ENCODE measurements around the gene ZNF385B.

Gene ZNF385B

GRCh38 chr2:179685146-179685545 is 176.3 kb downstream of the ZNF385B start:
- DNase-seq (ENCODE audit: low read depth, low spot score) = no peak

GRCh38 chr2:179682756-179683155 is 178.7 kb downstream of the ZNF385B start:
- DNase-seq (ENCODE audit: low read depth, low spot score) = no peak

GRCh38 chr2:179677746-179678505 is 183.5 kb downstream of the ZNF385B start:
- no peak for DNase-seq (ENCODE audit: low read depth, low spot score)

GRCh38 chr2:179677077-179677688 is 184.2 kb downstream of the ZNF385B start:
- no peak for DNase-seq (ENCODE audit: low read depth, low spot score)

GRCh38 chr2:179675435-179675834 is 186.0 kb downstream of the ZNF385B start:
- no peak for DNase-seq (ENCODE audit: low read depth, low spot score)

DNA sequence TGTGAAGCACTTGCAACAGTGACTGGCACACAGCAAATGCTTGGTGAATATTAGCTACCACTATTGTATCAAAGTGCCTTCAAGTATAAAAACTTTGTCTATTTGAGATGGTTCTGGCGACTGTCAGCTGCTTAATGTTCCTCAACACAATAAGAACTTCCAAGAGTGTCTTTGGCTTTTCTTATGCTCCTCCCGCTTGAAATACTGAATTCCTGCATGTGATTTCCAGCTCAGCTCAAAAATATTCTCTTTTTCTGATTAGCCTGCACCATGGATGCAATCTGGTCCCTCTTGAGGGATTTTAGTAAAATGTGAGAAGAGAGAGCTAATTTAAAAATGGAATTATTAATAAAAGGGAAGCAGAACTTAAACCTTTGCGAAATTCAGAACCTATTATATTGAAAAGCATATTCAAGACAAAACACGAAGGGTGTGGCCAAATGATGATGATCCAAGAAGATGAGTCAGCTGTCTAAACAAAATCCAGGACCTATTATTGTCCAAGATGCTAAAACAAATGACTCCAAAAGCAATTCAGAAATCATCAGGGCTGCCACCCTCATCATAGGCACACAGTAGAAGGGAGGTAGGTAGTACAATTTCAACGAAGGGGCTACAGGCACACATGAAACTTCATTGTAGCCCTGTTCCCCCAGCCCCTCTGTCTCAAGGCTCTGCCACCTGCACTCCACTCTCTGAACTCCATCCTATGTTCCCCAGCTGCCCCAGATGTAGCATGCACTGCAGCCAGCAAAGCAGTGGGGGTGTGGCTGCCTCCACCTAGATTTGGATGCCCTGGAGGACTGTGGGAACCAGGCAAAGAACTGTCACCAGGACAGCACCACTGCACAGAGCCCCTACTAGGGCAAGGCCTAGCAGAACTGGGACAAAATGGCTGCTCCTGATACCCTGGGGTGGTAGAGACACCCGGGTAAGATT is 190.1 kb downstream of the ZNF385B start:
- no peak for DNase-seq (ENCODE audit: low read depth, low spot score)

DNA sequence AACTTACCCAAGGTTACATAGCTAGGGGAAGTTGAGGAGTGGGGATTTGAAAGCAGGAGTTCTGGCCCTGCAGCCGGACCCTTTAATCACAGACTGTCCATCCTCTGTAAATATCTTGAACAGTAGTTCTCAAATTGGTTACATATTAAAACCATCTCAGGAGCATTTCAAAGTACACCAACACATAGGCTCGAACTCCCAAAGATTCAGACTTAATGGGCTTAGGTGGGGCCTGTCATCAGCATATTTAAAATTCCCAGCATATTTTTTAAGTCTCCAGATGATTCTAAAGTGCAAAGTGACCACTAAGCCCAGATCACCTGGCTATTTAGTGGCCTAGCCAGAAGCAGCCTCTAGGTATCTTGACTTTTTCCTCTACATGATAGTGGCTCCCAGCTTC is 192.2 kb downstream of the ZNF385B start:
- no peak for DNase-seq (ENCODE audit: low read depth, low spot score)

GRCh38 chr2:179664972-179665812 is 196.2 kb downstream of the ZNF385B start:
- no peak for DNase-seq (ENCODE audit: low read depth, low spot score)

DNA sequence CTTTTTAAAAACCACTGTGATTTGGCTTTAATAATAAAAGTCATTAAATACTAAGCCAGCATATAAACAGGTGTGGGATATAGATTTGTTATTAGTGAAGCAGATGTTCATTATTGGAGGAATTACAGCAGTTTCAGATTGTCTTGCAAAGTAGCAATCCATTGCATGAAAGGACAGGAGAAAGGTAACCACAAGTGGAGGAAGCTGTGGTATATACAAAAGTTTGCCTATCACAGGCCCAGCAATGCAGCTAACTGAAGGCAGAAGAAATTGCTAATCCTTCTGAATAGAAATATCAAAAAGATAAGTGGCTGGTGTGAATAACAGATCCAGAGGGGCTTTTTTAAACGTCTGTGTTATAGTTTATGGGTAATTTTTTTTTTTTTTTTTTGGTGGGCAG is 199.4 kb downstream of the ZNF385B start:
- no peak for DNase-seq (ENCODE audit: low read depth, low spot score)

DNA sequence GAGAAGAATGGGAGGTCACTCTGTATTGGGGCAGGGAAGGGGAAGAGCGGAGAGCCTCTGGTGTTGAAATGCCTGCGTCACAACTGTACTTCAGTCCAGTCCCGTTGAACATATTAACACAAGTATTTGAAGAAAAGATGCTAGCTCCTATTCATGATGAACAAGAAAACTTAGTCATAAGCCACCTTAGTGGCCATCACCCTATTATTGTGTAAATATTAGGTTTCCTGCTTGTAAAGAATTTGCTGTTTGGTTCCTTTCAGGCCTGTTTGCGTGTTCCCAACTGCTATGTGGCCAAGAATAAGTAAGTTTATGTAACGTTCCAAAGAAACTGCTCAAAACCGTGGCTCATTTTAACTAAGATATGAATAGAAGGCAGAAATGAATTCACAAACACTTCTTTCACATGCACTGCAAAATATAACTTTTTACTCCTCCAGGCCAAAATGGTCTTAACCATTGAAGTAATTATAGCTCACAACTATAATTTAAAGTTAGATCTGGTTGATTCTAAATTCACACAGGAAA is 204.3 kb downstream of the ZNF385B start:
- DNase-seq (ENCODE audit: low read depth, low spot score) = no peak

DNA sequence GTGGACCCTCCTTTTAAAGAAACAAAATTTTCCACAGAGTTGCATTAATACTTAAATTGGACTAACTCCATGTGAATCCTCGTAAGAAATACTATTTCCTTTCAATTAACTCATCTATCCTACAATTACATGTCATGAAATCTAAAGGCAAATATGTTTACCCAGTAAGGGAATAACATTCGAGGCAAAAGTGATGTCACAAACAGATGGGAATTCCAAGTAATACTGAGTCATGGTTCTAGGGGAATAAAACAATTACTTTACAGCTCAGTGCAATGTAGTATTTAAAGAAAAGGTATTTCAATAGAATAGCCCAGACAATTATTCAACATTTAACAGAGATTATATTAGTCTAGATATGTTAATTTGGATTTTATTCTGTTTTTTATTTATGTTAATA is 205.8 kb downstream of the ZNF385B start:
- no peak for DNase-seq (ENCODE audit: low read depth, low spot score)

DNA sequence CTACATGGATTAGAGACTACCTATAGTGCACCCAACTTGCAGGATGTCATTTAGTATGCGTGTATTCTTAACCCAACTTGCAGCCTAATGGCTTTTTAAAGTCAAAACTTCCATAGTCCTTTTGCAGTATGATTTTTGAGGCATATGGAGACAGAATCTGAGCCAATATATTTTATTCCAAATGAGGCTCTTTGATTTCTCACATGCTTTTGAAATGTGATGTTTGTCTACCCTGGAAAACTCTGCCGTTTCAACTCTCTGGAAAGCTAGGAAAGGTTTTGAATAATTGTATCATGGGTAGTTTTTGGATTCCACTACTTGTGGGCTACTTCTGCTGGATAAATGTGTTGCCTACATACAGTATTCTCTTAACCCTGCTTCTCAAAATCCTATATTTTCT is 206.6 kb downstream of the ZNF385B start:
- no peak for DNase-seq (ENCODE audit: low read depth, low spot score)

DNA sequence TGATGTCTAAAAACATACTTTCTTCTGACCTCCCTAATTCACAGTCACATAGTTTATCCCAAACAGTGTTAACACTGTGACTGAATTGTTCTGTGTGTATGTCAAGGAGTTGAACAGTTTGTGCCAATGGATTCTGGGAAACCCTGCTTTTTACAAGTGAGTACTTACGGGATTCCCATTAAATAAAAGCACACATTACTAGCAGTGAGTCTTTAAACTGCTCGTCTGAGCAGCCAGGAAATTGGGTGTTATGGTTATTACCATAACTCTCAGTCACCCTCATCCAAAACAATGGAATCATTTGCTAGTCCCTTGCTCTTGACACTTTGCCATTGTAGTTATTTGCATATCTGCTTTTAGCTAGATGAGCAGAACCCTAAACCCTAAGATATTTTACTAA is 209.1 kb downstream of the ZNF385B start:
- no peak for DNase-seq (ENCODE audit: low read depth, low spot score)

- no peak for DNase-seq (ENCODE audit: low read depth, low spot score)
Observed at GRCh38 chr2:179650420-179650819, 211.0 kb downstream of the ZNF385B start.

DNA sequence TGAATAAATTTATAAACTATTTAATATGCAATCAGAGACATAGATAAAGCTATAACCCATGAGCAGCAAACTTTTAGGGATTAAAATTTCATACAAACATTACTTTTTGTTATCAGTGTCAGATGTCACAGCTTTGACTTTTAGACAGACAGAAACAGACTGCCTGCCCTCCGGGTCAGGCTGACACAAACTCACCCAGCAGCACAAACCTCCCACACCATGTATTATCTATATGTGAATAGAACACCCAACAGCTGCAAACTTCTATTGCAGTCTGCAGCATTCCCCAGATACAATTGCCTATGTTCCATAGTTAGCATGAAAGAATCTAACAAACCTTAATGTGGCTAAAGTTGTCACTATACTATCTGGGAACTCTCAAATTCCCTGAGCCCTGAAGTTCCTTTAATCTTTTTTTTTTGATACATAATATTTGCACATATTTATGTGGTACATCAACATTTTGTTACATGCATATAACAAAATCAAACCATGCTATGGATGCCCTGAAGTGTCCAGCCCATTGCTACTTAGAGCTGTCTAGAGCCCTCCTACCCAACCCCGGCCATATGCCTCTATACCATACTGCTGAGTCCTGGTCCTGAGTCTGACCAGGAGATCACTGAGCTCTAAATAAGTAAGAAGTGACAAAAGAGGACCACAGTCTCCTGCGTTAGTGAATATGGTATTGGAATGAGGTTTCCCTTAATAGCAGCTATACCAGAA is 214.4 kb downstream of the ZNF385B start:
- no peak for DNase-seq (ENCODE audit: low read depth, low spot score)

DNA sequence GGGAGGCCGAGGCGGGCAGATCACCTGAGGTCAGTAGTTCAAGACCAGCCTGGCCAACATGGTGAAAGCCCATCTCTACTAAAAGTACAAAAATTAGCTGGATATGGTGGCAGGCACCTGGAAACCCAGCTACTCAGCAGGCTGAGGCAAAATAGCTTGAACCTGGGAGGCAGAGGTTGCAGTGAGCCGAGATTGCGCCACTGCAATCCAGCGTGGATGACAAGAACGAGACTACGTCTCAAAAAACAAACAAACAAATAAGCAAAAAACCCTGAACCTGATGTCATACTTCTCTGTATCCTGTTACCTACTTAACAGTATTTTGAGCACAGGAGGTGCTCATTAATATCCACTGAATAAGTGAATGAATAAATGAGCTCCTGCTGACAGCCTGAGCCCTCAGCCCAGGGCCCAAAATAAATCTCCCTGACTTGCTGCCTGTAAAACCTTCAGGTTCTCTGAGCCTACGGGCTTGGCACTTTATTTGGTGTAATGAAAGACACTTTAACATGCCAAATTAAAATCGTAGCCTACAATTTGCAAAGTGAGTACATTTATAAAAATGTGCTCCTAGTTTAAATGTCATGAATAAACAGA is 215.1 kb downstream of the ZNF385B start:
- no peak for DNase-seq (ENCODE audit: low read depth, low spot score)

GRCh38 chr2:179645047-179645446 is 216.4 kb downstream of the ZNF385B start:
- no peak for DNase-seq (ENCODE audit: low read depth, low spot score)

- DNase-seq (ENCODE audit: low read depth, low spot score) = no peak
Observed at GRCh38 chr2:179642462-179642861, 218.9 kb downstream of the ZNF385B start.

DNA sequence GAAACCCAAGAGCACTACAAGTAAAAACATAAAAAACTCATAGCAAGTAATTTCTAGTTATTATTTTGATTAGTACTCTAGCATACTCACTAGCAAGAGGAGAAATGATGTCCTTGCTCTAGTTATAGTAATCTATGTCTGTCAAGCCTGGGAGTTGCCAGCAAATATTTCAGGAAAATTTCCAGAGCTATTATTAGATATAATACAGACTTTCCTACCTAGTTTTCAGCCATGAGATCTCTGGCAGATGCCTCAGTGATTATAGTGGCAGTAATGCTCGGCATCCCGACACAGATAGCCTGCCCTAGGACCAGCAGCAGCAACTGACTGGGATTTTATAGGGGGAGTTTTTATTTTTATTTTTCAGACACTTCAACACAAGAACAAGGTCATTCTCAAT is 224.4 kb downstream of the ZNF385B start:
- no peak for DNase-seq (ENCODE audit: low read depth, low spot score)
